Measurements from ENCODE around the gene AKAP1.

The AKAP1 gene

GRCh38 chr17:57113011-57113410, 28.0 kb downstream of the AKAP1 start:
- no peak for DNase-seq (ENCODE audit: low read depth)
- TF ChIP-seq CTCF (IDR thresholded peaks at IDR 0.05; ENCODE audit: control insufficient read depth, insufficient read depth, low read depth, low read length, missing control alignments), result no peak
- H3K4me3 ChIP-seq (ENCODE audit: control insufficient read depth, low read depth, low read length), result no peak overlapping the region

DNA sequence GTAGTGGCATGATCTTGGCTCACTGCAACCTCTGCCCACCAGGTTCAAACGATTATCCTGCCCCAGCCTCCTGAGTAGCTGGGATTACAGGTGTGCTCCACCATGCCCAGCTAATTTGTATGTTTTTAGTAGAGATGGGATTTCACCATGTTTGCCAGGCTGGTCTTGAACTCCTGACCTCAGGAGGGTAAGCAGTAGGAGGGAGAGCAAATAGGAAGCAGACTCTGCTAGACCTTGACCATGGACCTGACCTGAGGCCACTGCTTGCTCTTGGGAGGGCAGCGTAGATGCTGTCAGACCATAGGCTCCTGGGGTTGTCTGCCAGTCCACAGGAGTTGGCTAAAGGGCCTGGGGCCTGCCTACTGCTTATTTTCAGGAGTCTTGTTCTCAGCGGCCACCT, 28.6 kb downstream of the AKAP1 start:
- no peak for DNase-seq (ENCODE audit: low read depth)
- TF ChIP-seq CTCF (IDR thresholded peaks at IDR 0.05; ENCODE audit: control insufficient read depth, insufficient read depth, low read depth, low read length, missing control alignments), result no peak
- H3K4me3 ChIP-seq (ENCODE audit: control insufficient read depth, low read depth, low read length), result no peak overlapping the region

DNA sequence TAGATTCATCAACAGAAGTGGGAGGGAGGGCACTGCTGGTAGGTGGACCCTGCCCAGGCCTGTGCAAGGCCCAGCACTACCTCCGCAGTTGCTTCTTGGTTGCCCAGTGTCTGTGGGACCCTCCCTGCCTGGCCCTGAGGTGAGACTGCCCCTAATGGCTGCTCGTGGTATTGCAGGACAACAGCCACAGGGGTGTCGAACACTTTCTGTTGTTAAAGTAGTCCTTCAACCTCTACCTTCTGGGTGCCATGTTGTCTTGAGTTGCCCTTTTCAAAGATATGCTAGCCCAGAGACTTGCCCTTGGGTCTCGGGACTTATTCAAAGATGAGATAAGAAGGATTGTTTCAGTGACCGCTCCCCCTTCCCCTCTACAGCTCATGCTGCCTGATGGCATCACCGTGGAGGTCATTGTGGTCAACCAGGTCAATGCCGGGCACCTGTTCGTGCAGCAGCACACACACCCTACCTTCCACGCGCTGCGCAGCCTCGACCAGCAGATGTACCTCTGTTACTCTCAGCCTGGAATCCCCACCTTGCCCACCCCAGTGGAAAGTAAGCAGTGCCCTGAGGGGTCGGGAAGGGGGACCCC, 29.1 kb downstream of the AKAP1 start:
- peak; percentile 84 for TF ChIP-seq CTCF (IDR thresholded peaks at IDR 0.05; ENCODE audit: control insufficient read depth, insufficient read depth, low read depth, low read length, missing control alignments)
- no peak for DNase-seq (ENCODE audit: low read depth)
- H3K4me3 ChIP-seq (ENCODE audit: control insufficient read depth, low read depth, low read length), result no peak overlapping the region

- H3K4me3 ChIP-seq (ENCODE audit: control insufficient read depth, low read depth, low read length), result no peak overlapping the region
- DNase-seq (ENCODE audit: low read depth), result no peak
- no peak for TF ChIP-seq CTCF (IDR thresholded peaks at IDR 0.05; ENCODE audit: control insufficient read depth, insufficient read depth, low read depth, low read length, missing control alignments)
Measured at GRCh38 chr17:57115377-57115776, 30.3 kb downstream of the AKAP1 start.

- no peak for TF ChIP-seq CTCF (IDR thresholded peaks at IDR 0.05; ENCODE audit: control insufficient read depth, insufficient read depth, low read depth, low read length, missing control alignments)
- DNase-seq (ENCODE audit: low read depth), result no peak
- H3K4me3 ChIP-seq (ENCODE audit: control insufficient read depth, low read depth, low read length), result no peak overlapping the region
Measured at GRCh38 chr17:57115916-57116315, 30.9 kb downstream of the AKAP1 start.

DNA sequence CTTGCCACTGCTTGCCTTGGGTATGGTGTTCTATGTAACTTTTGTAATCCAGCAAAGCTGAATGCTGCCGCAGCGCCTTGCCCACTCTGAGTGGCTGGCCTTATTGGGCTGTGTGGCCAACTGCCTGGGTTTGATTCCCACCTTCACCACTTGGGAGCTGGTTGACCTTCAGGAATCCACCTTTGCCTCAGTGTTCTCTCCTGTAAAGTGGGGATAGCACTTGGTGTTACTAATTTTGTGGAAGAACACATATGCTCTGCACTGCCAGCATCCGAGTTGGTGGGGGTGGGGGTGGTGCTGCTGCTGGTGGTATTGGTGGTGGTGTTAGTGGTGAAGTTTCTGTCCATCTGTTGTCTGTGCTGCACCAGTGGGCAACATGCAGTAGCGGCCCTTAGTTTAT, 32.8 kb downstream of the AKAP1 start:
- H3K4me3 ChIP-seq (ENCODE audit: control insufficient read depth, low read depth, low read length), result no peak overlapping the region
- TF ChIP-seq CTCF (IDR thresholded peaks at IDR 0.05; ENCODE audit: control insufficient read depth, insufficient read depth, low read depth, low read length, missing control alignments), result no peak
- no peak for DNase-seq (ENCODE audit: low read depth)

DNA sequence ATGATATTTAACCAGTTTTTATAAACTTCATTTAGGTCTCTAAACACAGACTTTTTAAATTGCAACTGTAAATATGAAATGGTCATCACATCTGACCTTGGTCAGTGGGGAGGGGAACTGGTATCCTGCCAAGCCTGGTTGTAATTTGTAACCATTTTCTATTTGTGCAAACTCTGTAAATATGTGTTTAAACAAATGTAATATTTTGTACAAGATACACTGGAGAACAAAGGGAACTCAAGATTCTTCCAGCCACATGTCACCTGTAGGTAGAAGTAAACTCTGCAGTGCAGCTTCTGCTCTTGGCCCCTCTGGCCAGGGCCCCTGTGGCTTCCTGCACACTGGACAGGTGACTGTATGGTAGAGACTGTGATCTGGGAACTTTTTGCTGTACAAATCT, 35.8 kb downstream of the AKAP1 start:
- no peak overlapping the region for H3K4me3 ChIP-seq (ENCODE audit: control insufficient read depth, low read depth, low read length)
- no peak for TF ChIP-seq CTCF (IDR thresholded peaks at IDR 0.05; ENCODE audit: control insufficient read depth, insufficient read depth, low read depth, low read length, missing control alignments)
- no peak for DNase-seq (ENCODE audit: low read depth)
